Activated T-helper 9 cell treated with anti-CD3 and anti-CD28 coated beads, Interleukin-2, amount 50 U/mL, for 16 hours (primary cell): ENCODE data around the gene CDH18.

Experiments used
- DNase-seq: peaks from one replicate; pipeline ENCODE4 v3.0.0-alpha.2; 2020; ENCODE audit warnings: low read depth

Gene CDH18

GRCh38 chr5:19424506-19424905 is 563.5 kb downstream of the CDH18 start:
- DNase-seq = no peak
